ENCODE data around the gene PDE4DIP. TPM values are rescaled to one million over a fixed set of nuclear protein-coding genes. Genes with fewer than 3 reads are reported as not detected.
A peak's percentile ranks its signal among the peaks of the same experiment; 100 is the strongest.
"Not testable (repeated sequence)": the region's sequence is repeated elsewhere in the genome, so short reads cannot be mapped to it uniquely, and the experiment has no call there.

PDE4DIP gene
- total RNA-seq, 1 donor from 2014 or later: 605 TPM

GRCh38 chr1:148951336-148952227 lies 107.4 kb downstream of the PDE4DIP start:
- H3K4me1 ChIP-seq (ENCODE audit: control insufficient read depth in 3 of 3, insufficient read depth in 3 of 3, low read length in 3 of 3); H3K9me3 ChIP-seq (ENCODE audit: control insufficient read depth in 3 of 3, low read length in 3 of 3); H3K36me3 ChIP-seq (ENCODE audit: control insufficient read depth in 3 of 3, insufficient read depth in 3 of 3, low read length in 3 of 3); H3K27ac ChIP-seq (ENCODE audit: low read depth, low read length); H3K27me3 ChIP-seq (ENCODE audit: control insufficient read depth in 3 of 3, insufficient read depth in 3 of 3, low read length in 3 of 3): not testable (repeated sequence)
- H3K4me3 ChIP-seq (ENCODE audit: low read length in 3 of 3): peak overlapping the region; percentile 51 to 63 (median 56)
- peak overlapping the region in 2 of 3 donors; percentile 8 to 43 for H3K9ac ChIP-seq (ENCODE audit: low read depth in 1 of 3, low read length in 3 of 3)

- not testable (repeated sequence) for H3K27me3 ChIP-seq (ENCODE audit: control insufficient read depth in 3 of 3, insufficient read depth in 3 of 3, low read length in 3 of 3); H3K4me1 ChIP-seq (ENCODE audit: control insufficient read depth in 3 of 3, insufficient read depth in 3 of 3, low read length in 3 of 3)
- peak overlapping the region in 1 of 3 donors; percentile 33 for H3K9ac ChIP-seq (ENCODE audit: low read depth in 1 of 3, low read length in 3 of 3)
Measured at GRCh38 chr1:148952253-148952937, 108.2 kb downstream of the PDE4DIP start.

GRCh38 chr1:148952938-148953616 lies 108.8 kb downstream of the PDE4DIP start:
- H3K4me3 ChIP-seq (ENCODE audit: low read length in 3 of 3): peak overlapping the region in 2 of 3 donors; percentile 68 to 72
- H3K27ac ChIP-seq (ENCODE audit: low read depth, low read length); H3K36me3 ChIP-seq (ENCODE audit: control insufficient read depth in 3 of 3, insufficient read depth in 3 of 3, low read length in 3 of 3); H3K9me3 ChIP-seq (ENCODE audit: control insufficient read depth in 3 of 3, low read length in 3 of 3); H3K27me3 ChIP-seq (ENCODE audit: control insufficient read depth in 3 of 3, insufficient read depth in 3 of 3, low read length in 3 of 3); H3K4me1 ChIP-seq (ENCODE audit: control insufficient read depth in 3 of 3, insufficient read depth in 3 of 3, low read length in 3 of 3): not testable (repeated sequence)
- peak overlapping the region in 1 of 3 donors; percentile 33 for H3K9ac ChIP-seq (ENCODE audit: low read depth in 1 of 3, low read length in 3 of 3)

More at GRCh38 chr1:148952253-148952937, 108.2 kb downstream of the PDE4DIP start:
- not testable (repeated sequence) for H3K27ac ChIP-seq (ENCODE audit: low read depth, low read length); H3K36me3 ChIP-seq (ENCODE audit: control insufficient read depth in 3 of 3, insufficient read depth in 3 of 3, low read length in 3 of 3); H3K9me3 ChIP-seq (ENCODE audit: control insufficient read depth in 3 of 3, low read length in 3 of 3)
- peak overlapping the region; percentile 51 to 72 (median 68) for H3K4me3 ChIP-seq (ENCODE audit: low read length in 3 of 3)

GRCh38 chr1:148953730-148954129 lies 109.5 kb downstream of the PDE4DIP start:
- not testable (repeated sequence) for H3K27ac ChIP-seq (ENCODE audit: low read depth, low read length); H3K9ac ChIP-seq (ENCODE audit: low read depth in 1 of 3, low read length in 3 of 3); H3K4me1 ChIP-seq (ENCODE audit: control insufficient read depth in 3 of 3, insufficient read depth in 3 of 3, low read length in 3 of 3); H3K9me3 ChIP-seq (ENCODE audit: control insufficient read depth in 3 of 3, low read length in 3 of 3); H3K27me3 ChIP-seq (ENCODE audit: control insufficient read depth in 3 of 3, insufficient read depth in 3 of 3, low read length in 3 of 3); H3K36me3 ChIP-seq (ENCODE audit: control insufficient read depth in 3 of 3, insufficient read depth in 3 of 3, low read length in 3 of 3)
- peak overlapping the region in 1 of 3 donors; percentile 38 for H3K4me3 ChIP-seq (ENCODE audit: low read length in 3 of 3)

- not testable (repeated sequence) for H3K4me3 ChIP-seq (ENCODE audit: low read length in 3 of 3); H3K27me3 ChIP-seq (ENCODE audit: control insufficient read depth in 3 of 3, insufficient read depth in 3 of 3, low read length in 3 of 3); H3K9me3 ChIP-seq (ENCODE audit: control insufficient read depth in 3 of 3, low read length in 3 of 3); H3K4me1 ChIP-seq (ENCODE audit: control insufficient read depth in 3 of 3, insufficient read depth in 3 of 3, low read length in 3 of 3); H3K36me3 ChIP-seq (ENCODE audit: control insufficient read depth in 3 of 3, insufficient read depth in 3 of 3, low read length in 3 of 3); H3K9ac ChIP-seq (ENCODE audit: low read depth in 1 of 3, low read length in 3 of 3); H3K27ac ChIP-seq (ENCODE audit: low read depth, low read length)
Measured at GRCh38 chr1:148958343-148958742, 114.1 kb downstream of the PDE4DIP start.

GRCh38 chr1:148960212-148961000 lies 116.2 kb downstream of the PDE4DIP start:
- H3K9ac ChIP-seq (ENCODE audit: low read depth in 1 of 3, low read length in 3 of 3); H3K9me3 ChIP-seq (ENCODE audit: control insufficient read depth in 3 of 3, low read length in 3 of 3); H3K4me1 ChIP-seq (ENCODE audit: control insufficient read depth in 3 of 3, insufficient read depth in 3 of 3, low read length in 3 of 3); H3K27me3 ChIP-seq (ENCODE audit: control insufficient read depth in 3 of 3, insufficient read depth in 3 of 3, low read length in 3 of 3); H3K36me3 ChIP-seq (ENCODE audit: control insufficient read depth in 3 of 3, insufficient read depth in 3 of 3, low read length in 3 of 3); H3K27ac ChIP-seq (ENCODE audit: low read depth, low read length); H3K4me3 ChIP-seq (ENCODE audit: low read length in 3 of 3): not testable (repeated sequence)

- not testable (repeated sequence) for H3K9ac ChIP-seq (ENCODE audit: low read depth in 1 of 3, low read length in 3 of 3); H3K27ac ChIP-seq (ENCODE audit: low read depth, low read length); H3K9me3 ChIP-seq (ENCODE audit: control insufficient read depth in 3 of 3, low read length in 3 of 3); H3K4me1 ChIP-seq (ENCODE audit: control insufficient read depth in 3 of 3, insufficient read depth in 3 of 3, low read length in 3 of 3); H3K27me3 ChIP-seq (ENCODE audit: control insufficient read depth in 3 of 3, insufficient read depth in 3 of 3, low read length in 3 of 3); H3K36me3 ChIP-seq (ENCODE audit: control insufficient read depth in 3 of 3, insufficient read depth in 3 of 3, low read length in 3 of 3); H3K4me3 ChIP-seq (ENCODE audit: low read length in 3 of 3)
Measured at GRCh38 chr1:148962127-148962857, 118.1 kb downstream of the PDE4DIP start.

- not testable (repeated sequence) for H3K4me1 ChIP-seq (ENCODE audit: control insufficient read depth in 3 of 3, insufficient read depth in 3 of 3, low read length in 3 of 3); H3K9ac ChIP-seq (ENCODE audit: low read depth in 1 of 3, low read length in 3 of 3); H3K36me3 ChIP-seq (ENCODE audit: control insufficient read depth in 3 of 3, insufficient read depth in 3 of 3, low read length in 3 of 3); H3K4me3 ChIP-seq (ENCODE audit: low read length in 3 of 3); H3K9me3 ChIP-seq (ENCODE audit: control insufficient read depth in 3 of 3, low read length in 3 of 3); H3K27me3 ChIP-seq (ENCODE audit: control insufficient read depth in 3 of 3, insufficient read depth in 3 of 3, low read length in 3 of 3); H3K27ac ChIP-seq (ENCODE audit: low read depth, low read length)
Measured at GRCh38 chr1:148966084-148966483, 121.9 kb downstream of the PDE4DIP start.

GRCh38 chr1:148967580-148967979 lies 123.4 kb downstream of the PDE4DIP start:
- H3K4me1 ChIP-seq (ENCODE audit: control insufficient read depth in 3 of 3, insufficient read depth in 3 of 3, low read length in 3 of 3); H3K27me3 ChIP-seq (ENCODE audit: control insufficient read depth in 3 of 3, insufficient read depth in 3 of 3, low read length in 3 of 3); H3K36me3 ChIP-seq (ENCODE audit: control insufficient read depth in 3 of 3, insufficient read depth in 3 of 3, low read length in 3 of 3); H3K9me3 ChIP-seq (ENCODE audit: control insufficient read depth in 3 of 3, low read length in 3 of 3); H3K9ac ChIP-seq (ENCODE audit: low read depth in 1 of 3, low read length in 3 of 3); H3K4me3 ChIP-seq (ENCODE audit: low read length in 3 of 3); H3K27ac ChIP-seq (ENCODE audit: low read depth, low read length): not testable (repeated sequence)
